ENCODE results near the gene LCA5L.

Gene LCA5L

GRCh38 chr21:39445321-39446269 lies at the start of gene LCA5L:
LCA5L (minus strand) TSS chr21:39445778; CDS start chr21:39428493, 17,285 bp downstream.
- peak; percentile 89 for DNase-seq

DNA sequence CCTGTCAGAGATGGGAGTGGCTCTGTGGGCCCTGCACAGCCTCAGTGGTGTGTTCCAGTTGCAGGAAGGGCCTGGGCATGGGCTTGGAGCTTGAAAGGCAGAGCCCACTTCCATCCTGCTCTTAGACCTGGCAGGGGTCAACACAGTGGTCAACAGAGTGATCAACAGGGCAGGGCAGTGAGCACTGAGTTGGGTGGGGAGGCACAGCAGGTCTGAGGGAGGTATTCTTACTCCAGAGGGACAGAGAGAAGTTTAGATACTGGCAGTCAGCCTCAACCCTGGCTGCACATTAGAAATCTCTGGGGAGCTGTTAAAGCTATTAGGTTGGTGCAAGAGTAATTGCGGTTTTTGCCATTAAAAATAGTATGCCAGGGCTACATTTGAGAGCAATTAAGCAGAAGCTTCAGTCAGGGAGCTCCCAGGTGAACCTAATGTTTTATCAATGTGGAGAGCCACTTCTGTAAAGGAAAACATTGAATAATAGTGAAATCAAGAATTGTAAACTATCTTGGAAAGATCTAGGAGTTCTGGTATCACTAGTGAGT lies 43.9 kb upstream of the LCA5L start:
- no peak for DNase-seq

- DNase-seq, result no peak
These were observed 39.2 kb upstream of the LCA5L start for GRCh38 chr21:39484711-39485276.

GRCh38 chr21:39483917-39484316 lies 38.3 kb upstream of the LCA5L start:
- no peak for DNase-seq

- DNase-seq, result no peak
These were observed 36.3 kb upstream of the LCA5L start for GRCh38 chr21:39481886-39482285.

GRCh38 chr21:39480271-39480670 lies 34.7 kb upstream of the LCA5L start:
- DNase-seq, result no peak

- no peak for DNase-seq
These were observed 34.2 kb upstream of the LCA5L start for GRCh38 chr21:39479814-39480182.

DNA sequence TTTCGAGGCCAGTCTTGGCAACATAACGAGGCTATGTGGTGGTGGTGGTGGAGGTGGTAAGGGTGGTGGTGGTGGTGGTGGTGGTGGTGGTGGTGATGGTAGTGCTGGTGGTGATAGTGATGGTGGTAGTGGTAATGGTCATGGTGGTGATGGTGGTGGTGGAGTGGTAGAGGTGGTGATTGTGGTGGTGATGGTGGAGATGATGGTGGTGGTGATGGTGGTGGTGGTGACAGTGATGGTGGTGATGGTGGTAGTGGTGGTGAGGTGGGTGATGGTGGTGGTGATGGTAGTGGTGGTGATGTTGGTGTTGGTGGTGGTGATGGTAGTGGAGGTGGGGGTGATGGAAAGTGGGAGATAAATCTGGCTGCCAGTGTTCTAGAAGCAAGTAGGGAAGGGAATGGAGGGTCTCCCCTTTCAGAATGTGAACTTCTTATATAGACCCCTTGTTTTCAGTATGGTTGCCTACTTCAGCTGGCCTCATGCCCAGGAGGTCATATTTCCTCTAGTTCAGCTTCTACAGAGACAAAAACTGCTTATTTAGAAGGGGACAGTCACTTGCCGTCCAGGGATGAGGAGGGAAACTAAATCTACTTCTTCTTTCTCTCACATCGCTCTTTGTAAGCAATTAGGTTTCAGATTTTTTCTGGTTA lies 33.7 kb upstream of the LCA5L start:
- no peak for DNase-seq

- no peak for DNase-seq
These were observed 29.0 kb upstream of the LCA5L start for GRCh38 chr21:39474611-39475010.

DNA sequence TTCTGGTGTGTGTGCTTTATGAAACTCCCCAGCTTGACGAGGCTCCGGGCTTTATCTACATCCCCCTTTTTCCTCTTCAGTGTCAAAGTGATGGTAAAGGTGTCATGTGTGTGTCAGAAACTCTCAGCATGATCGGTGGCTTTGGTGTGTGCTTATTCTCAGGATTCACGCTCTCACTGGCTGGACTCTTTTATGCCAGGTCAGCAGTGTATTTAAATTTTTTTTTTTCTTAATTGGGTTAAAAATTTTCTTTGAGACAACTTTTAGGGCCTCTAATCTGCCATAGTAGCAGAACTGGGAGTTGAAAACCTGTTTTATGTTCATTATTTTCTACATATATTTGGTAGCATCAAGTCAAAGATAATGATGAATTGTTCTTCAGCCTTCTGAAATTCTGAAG lies 27.2 kb upstream of the LCA5L start:
- no peak for DNase-seq

GRCh38 chr21:39471598-39471997 lies 26.0 kb upstream of the LCA5L start:
- no peak for DNase-seq

- DNase-seq, result no peak
These were observed 23.0 kb upstream of the LCA5L start for GRCh38 chr21:39468559-39468958.

GRCh38 chr21:39467746-39468145 lies 22.2 kb upstream of the LCA5L start:
- no peak for DNase-seq

- no peak for DNase-seq
These were observed 21.0 kb upstream of the LCA5L start for GRCh38 chr21:39466584-39466983.

- no peak for DNase-seq
These were observed 17.7 kb upstream of the LCA5L start for GRCh38 chr21:39463308-39463707.

DNA sequence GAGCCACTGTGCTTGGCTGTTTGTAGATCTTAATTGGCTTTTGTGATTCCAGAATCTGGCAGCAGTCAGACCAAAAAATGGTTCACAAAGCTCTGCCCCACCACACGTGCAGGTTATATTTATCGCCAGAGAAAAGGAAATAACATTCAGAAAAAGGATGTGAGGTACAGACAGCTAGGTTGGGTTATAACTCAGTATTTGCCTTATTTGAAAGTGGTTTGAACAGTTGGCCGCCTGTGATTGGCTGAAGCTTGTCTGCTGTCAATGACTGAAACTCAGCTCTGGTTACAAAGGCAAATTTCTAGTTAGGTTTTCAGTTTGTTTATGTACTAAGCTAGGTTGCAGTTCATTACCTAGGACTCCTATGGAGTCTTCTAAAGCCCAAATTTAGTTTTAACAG lies 15.8 kb upstream of the LCA5L start:
- no peak for DNase-seq

DNA sequence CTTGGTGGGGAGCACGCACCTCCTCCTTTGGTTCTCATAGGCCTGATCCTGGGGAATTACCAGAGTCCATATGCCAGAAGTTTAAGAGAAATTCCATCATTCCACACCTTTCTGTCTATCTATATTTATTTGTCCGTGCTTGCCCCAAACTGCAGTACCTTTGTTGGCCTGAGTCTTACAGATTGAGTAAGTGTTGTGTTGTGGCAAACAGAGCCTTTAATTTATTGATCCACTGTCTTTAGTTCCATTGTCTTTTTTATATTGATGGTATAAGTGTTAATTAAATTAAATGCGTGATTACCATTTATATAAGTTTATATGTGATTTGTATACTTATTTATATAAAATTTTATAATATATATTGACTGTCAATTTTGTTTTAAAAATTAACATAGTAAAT lies 11.1 kb upstream of the LCA5L start:
- no peak for DNase-seq

DNA sequence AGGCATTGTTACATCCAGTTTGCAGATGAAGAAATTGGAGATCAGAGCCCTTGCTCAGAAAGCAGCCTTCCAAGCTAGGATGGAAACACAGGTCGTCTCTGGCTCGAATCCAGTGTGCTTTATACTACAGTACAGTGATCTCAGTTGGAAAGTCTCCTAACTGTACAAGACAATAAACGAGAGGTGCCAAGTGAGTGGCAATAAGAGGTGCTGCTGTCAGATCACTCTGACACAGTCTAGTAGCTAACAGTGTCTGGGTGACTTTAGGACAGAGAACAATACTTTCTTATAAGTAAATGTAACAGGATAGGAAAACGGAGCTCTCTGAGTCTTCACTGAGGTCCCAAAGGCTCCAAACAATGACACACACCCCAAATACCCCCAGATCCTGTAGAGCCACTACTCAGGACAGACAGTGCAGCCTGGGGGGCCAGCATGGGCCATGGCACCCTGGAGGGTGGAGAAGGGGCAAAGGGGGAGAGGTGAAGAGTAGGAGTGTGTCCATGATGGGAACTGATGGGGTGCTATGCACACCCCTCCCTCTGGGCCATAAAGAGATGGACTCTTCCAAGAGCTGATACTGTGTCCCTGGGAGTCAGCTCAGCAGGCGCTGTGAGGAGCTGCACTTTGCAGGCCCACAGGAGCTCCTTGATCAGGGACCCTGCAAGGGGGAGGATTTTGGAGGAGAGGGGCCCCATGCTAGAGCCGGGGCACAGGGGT lies 9.5 kb upstream of the LCA5L start:
- no peak for DNase-seq

DNA sequence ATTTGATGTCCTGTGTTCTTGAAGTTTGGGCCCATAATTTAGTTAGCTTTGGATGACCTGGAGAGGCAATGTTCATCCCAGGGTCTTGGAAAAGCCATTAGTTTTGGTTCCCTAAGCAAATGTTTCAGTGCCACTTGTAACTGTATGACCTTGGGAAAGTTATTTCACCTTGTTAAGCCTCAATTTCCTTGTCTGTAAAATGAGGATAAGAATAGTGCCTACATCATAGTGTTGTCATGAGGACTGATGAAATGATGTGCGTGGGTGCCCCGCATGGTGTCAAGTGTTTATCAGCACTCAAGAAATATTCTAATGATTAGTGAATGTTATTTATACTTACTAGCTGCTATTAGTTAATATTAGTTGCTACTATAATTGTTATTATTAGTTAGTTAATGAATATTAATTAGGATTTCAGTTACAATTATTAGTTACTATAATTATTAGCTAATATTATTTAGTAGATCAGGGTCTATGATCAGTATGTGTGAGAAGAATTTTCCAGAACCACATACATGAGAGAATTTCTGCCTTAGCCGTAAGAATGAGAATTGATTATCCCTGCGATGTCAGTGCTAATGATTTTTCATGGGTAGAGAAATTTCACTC lies 8.1 kb upstream of the LCA5L start:
- no peak for DNase-seq

GRCh38 chr21:39452970-39453342 lies 7.4 kb upstream of the LCA5L start:
- no peak for DNase-seq

- no peak for DNase-seq
These were observed 6.8 kb upstream of the LCA5L start for GRCh38 chr21:39452207-39452969.
